H9 (cell line): Measurements from ENCODE around the gene SNUPN. TPM values are rescaled to one million over a fixed set of nuclear protein-coding genes. Genes with fewer than 3 reads are reported as not detected.

Experiments
- DNase-seq: peaks from one replicate; pipeline ENCODE4 v3.0.0-alpha.2; 2017
- H2AFZ ChIP-seq: one replicate; pipeline ENCODE4 v1.6.1; 2013; ENCODE audit warnings: mild to moderate bottlenecking, low read length, control low read depth, moderate library complexity
- H2AK5ac ChIP-seq: 2 replicates; pipeline ENCODE4 v1.6.1; 2013; ENCODE audit warnings: low read length, control low read depth, mixed read lengths; ENCODE audit not compliant: insufficient read length
- H2BK120ac ChIP-seq: one replicate; pipeline ENCODE4 v1.6.1; 2013; ENCODE audit warnings: low read depth, mild to moderate bottlenecking, low read length, control low read depth, inconsistent platforms; ENCODE audit not compliant: poor library complexity, severe bottlenecking
- H2BK12ac ChIP-seq: 2 replicates; pipeline ENCODE4 v1.6.1; 2013; ENCODE audit warnings: low read length, control low read depth, mixed read lengths, low read depth; ENCODE audit not compliant: insufficient read length
- H2BK15ac ChIP-seq: 2 replicates; pipeline ENCODE4 v1.6.1; 2013; ENCODE audit warnings: low read depth, low read length, control low read depth
- H2BK20ac ChIP-seq: one replicate; pipeline ENCODE4 v1.6.1; 2013; ENCODE audit warnings: low read depth, mild to moderate bottlenecking, low read length, control low read depth, inconsistent platforms; ENCODE audit not compliant: poor library complexity, severe bottlenecking
- H2BK5ac ChIP-seq: 2 replicates; pipeline ENCODE4 v1.6.1; 2013; ENCODE audit warnings: low read length, control low read depth, mixed read lengths; ENCODE audit not compliant: insufficient read length
- H3K14ac ChIP-seq: 2 replicates; pipeline ENCODE4 v1.6.1; 2013; ENCODE audit warnings: low read length, control low read depth; ENCODE audit not compliant: insufficient read depth
- H3K18ac ChIP-seq: 2 replicates; pipeline ENCODE4 v1.6.1; 2013; ENCODE audit warnings: low read depth, mild to moderate bottlenecking, mixed read lengths, low read length, control low read depth; ENCODE audit not compliant: insufficient read length
- H3K23ac ChIP-seq: 2 replicates; pipeline ENCODE4 v1.6.1; 2013; ENCODE audit warnings: low read length, control low read depth, mixed read lengths, low read depth; ENCODE audit not compliant: insufficient read length
- H3K23me2 ChIP-seq: 2 replicates; pipeline ENCODE4 v1.6.1; 2013; ENCODE audit warnings: low read depth, mild to moderate bottlenecking, mixed read lengths, low read length, control low read depth; ENCODE audit not compliant: insufficient read length, poor library complexity, severe bottlenecking
- H3K27ac ChIP-seq: 2 replicates; pipeline ENCODE4 v1.5.1; 2013; ENCODE audit warnings: low read length, control low read depth, mixed read lengths, low read depth; ENCODE audit not compliant: insufficient read length
- H3K27me3 ChIP-seq: 2 replicates; pipeline ENCODE4 v1.6.1; 2013; ENCODE audit warnings: low read length, control low read depth, inconsistent platforms; ENCODE audit not compliant: insufficient read depth
- H3K4ac ChIP-seq: 2 replicates; pipeline ENCODE4 v1.6.1; 2013; ENCODE audit warnings: low read depth, mild to moderate bottlenecking, control low read depth, inconsistent platforms, low read length, moderate library complexity
- H3K4me1 ChIP-seq: 2 replicates; pipeline ENCODE4 v1.6.1; 2013; ENCODE audit warnings: low read length, control low read depth, inconsistent platforms; ENCODE audit not compliant: insufficient read depth
- H3K4me2 ChIP-seq: 2 replicates; pipeline ENCODE4 v1.6.1; 2013; ENCODE audit warnings: low read length, control low read depth, mixed read lengths; ENCODE audit not compliant: insufficient read length, insufficient read depth
- H3K56ac ChIP-seq: 2 replicates; pipeline ENCODE4 v1.6.1; 2013; ENCODE audit warnings: low read depth, mild to moderate bottlenecking, mixed read lengths, low read length, control low read depth; ENCODE audit not compliant: insufficient read length
- H3K79me1 ChIP-seq: 2 replicates; pipeline ENCODE4 v1.6.1; 2013; ENCODE audit warnings: low read depth, mild to moderate bottlenecking, moderate library complexity, low read length, control low read depth, inconsistent platforms; ENCODE audit not compliant: insufficient read depth, poor library complexity, severe bottlenecking
- H3K79me2 ChIP-seq: 2 replicates; pipeline ENCODE4 v1.6.1; 2013; ENCODE audit warnings: low read length, control low read depth, inconsistent platforms; ENCODE audit not compliant: insufficient read depth
- H3K9ac ChIP-seq: 2 replicates; pipeline ENCODE4 v1.6.1; 2013; ENCODE audit warnings: low read length, control low read depth, mixed read lengths; ENCODE audit not compliant: insufficient read length; ENCODE audit errors: extremely low read depth
- H3K9me3 ChIP-seq: one replicate; pipeline ENCODE4 v1.6.1; 2013; ENCODE audit warnings: low read depth, low read length, inconsistent platforms; ENCODE audit not compliant: control insufficient read depth
- H3T11ph ChIP-seq: one replicate; pipeline ENCODE4 v1.6.1; 2013; ENCODE audit warnings: mild to moderate bottlenecking, low read length, control low read depth, inconsistent platforms
- H4K20me1 ChIP-seq: one replicate; pipeline ENCODE4 v1.6.1; 2013; ENCODE audit not compliant: control insufficient read depth, insufficient read length, insufficient read depth
- H4K5ac ChIP-seq: 2 replicates; pipeline ENCODE4 v1.6.1; 2013; ENCODE audit warnings: low read depth, mild to moderate bottlenecking, mixed read lengths, low read length, control low read depth; ENCODE audit not compliant: insufficient read length
- H4K8ac ChIP-seq: replicated peaks from 2 replicates; pipeline ENCODE4 v1.6.1; 2013; ENCODE audit warnings: low read length, control low read depth, mixed read lengths, low read depth; ENCODE audit not compliant: insufficient read length
- H4K91ac ChIP-seq: 2 replicates; pipeline ENCODE4 v1.6.1; 2013; ENCODE audit warnings: low read depth, mild to moderate bottlenecking, moderate library complexity, mixed read lengths, low read length, control low read depth; ENCODE audit not compliant: insufficient read length
- H3K27ac Mint-ChIP-seq, 3 experiments: 2 replicates in 2 of 3; 3 replicates in 1 of 3; pipeline ENCODE4 v1.8.0; 2020 to 2021; ENCODE audit warnings: mixed read lengths in 3 of 3, mild to moderate bottlenecking in 1 of 3, moderate library complexity in 1 of 3
- H3K27me3 Mint-ChIP-seq: 2 replicates; pipeline ENCODE4 v1.8.0; 2021; ENCODE audit warnings: low read depth, mild to moderate bottlenecking, moderate library complexity, mixed read lengths
- H3K36me3 Mint-ChIP-seq, 3 experiments: 2 replicates in 2 of 3; 3 replicates in 1 of 3; pipeline ENCODE4 v1.8.0; 2020 to 2021; ENCODE audit warnings: low read depth in 3 of 3, mixed read lengths in 3 of 3; ENCODE audit not compliant: insufficient read depth in 1 of 3
- H3K4me1 Mint-ChIP-seq, 2 experiments: 2 replicates each; pipeline ENCODE4 v1.8.0; 2020; ENCODE audit warnings: mixed read lengths in 2 of 2
- H3K4me3 Mint-ChIP-seq, 2 experiments: 2 replicates in 1 of 2; 3 replicates in 1 of 2; pipeline ENCODE4 v1.8.0; 2020 to 2021; ENCODE audit warnings: mild to moderate bottlenecking in 2 of 2, mixed read lengths in 2 of 2, moderate library complexity in 1 of 2
- H3K9me3 Mint-ChIP-seq, 2 experiments: 2 replicates in 1 of 2; 3 replicates in 1 of 2; pipeline ENCODE4 v1.8.0; 2020; ENCODE audit warnings: mild to moderate bottlenecking in 2 of 2, mixed read lengths in 2 of 2, moderate library complexity in 1 of 2
- CTCF ChIP-seq: fragments of 200-600 bp; sonication (generic); conservative IDR thresholded peaks from 3 replicates; pipeline ENCODE4 v1.8.0; 2021; ENCODE audit warnings: antibody characterized with exemption, mild to moderate bottlenecking
- WGBS: extraction: QIAGEN DNeasy Blood & Tissue Kit; methylation state at CpG from one replicate; pipeline ENCODE4 v1.1.7; 2013; ENCODE audit warnings: missing lambda C conversion rate, low lambda C conversion rate, mixed read lengths; ENCODE audit not compliant: insufficient read length; ENCODE audit errors: extremely low coverage; 5-methylcytosine and 5-hydroxymethylcytosine counted together
- total RNA-seq: library from RNA; stranded (reverse); gene quantifications from 2 replicates; pipeline ENCODE4 v1.2.1, GENCODE V29; 2021

Gene SNUPN
- total RNA-seq, 1 experiment from 2014 or later: 32.7 TPM

DNA sequence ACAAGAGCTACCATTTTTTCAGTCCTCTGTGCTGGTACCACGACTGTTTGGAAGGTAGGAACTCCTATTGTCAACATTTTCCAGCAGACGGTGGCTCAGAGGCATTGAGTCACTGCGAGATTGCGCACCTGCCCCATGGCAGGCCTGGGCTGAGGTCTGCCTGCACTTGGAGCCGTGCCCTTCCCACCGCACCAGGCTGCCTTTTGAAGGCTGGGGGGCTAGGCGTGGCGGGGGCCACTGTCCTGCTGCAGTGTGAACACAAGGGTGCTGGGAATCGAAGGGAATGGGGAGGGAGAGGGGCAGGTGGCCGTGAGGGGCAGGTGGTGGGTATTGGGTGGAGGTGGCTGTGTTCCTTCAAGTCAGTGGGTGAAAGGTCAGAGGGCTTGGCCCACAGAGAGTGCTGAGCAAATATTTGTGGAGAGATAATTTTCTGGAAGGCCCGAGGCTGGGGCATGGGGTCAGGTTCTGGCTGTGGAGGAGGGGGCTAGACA, 38.5 kb upstream of the SNUPN start:
- no peak for DNase-seq
- no peak overlapping the region for H2BK15ac ChIP-seq
- H3K4me1 ChIP-seq: 0 out of 2 replicates have a peak, but pooled peaks cover 2% of the 10 kb centered on the region
- H4K8ac ChIP-seq: no peak overlapping the region
- H3T11ph ChIP-seq: no peak overlapping the region
- no peak overlapping the region for H2BK12ac ChIP-seq
- no peak for TF ChIP-seq CTCF
- H3K9me3 Mint-ChIP-seq: no peaks in the 10 kb centered on the region
- no peak overlapping the region for H3K23ac ChIP-seq
- H3K4ac ChIP-seq: no peak overlapping the region
- no peaks in the 10 kb centered on the region for H3K79me2 ChIP-seq
- no peak overlapping the region for H4K91ac ChIP-seq
- no peaks in the 10 kb centered on the region for H3K27me3 ChIP-seq
- no peak overlapping the region for H3K27ac ChIP-seq
- H4K20me1 ChIP-seq: no peaks in the 10 kb centered on the region
- H3K14ac ChIP-seq: no peak overlapping the region
- H4K5ac ChIP-seq: no peak overlapping the region
- H3K4me1 Mint-ChIP-seq: peaks cover 0 to 8% of the 10 kb centered on the region in 2 experiments; a peak in 1 of 4 replicates
- H3K18ac ChIP-seq: no peak overlapping the region
- H3K56ac ChIP-seq: no peak overlapping the region
- peaks cover 1% of the 10 kb centered on the region; the same call in 1 of the 2 replicates for H3K27me3 Mint-ChIP-seq
- H3K4me3 Mint-ChIP-seq: no peak overlapping the region; a peak in 1 of 5 replicates
- H3K9ac ChIP-seq: no peak overlapping the region
- peak overlapping the region in 2 of 3 experiments; percentile 27 to 50; a peak in 4 of 7 replicates for H3K27ac Mint-ChIP-seq
- no peaks in the 10 kb centered on the region for H3K9me3 ChIP-seq
- H2BK20ac ChIP-seq: no peak overlapping the region
- no peak overlapping the region for H2BK120ac ChIP-seq
- no peak overlapping the region for H2BK5ac ChIP-seq
- WGBS: no CpG with 5 or more reads among the region's 11 CpGs
- no peak overlapping the region for H3K4me2 ChIP-seq
- no peaks in the 10 kb centered on the region for H3K79me1 ChIP-seq
- H2AFZ ChIP-seq: no peak overlapping the region
- no peak overlapping the region for H2AK5ac ChIP-seq
- H3K36me3 Mint-ChIP-seq: peaks cover 3 to 11% (median 4%) of the 10 kb centered on the region in 3 experiments; a peak in 6 of 7 replicates
- H3K23me2 ChIP-seq: no peaks in the 10 kb centered on the region
